OCI-LY3 (cell line): ENCODE measurements around the gene BNC2.

Source experiments
- EZH2phosphoT487 ChIP-seq: fragments of 200-600 bp; shearing (Covaris generic); IDR thresholded peaks from 2 replicates; pipeline ENCODE4 v1.6.1; 2018; ENCODE audit warnings: antibody characterized with exemption, mixed run types, low read depth
- TF ChIP-seq, protein P1 (sequence below): fragments of 200-600, 300-600 bp; sonication (generic); IDR thresholded peaks from 2 replicates; pipeline ENCODE4 v1.5.1; 2014; ENCODE audit warnings: antibody characterized with exemption, low read length, low read depth

GRCh38 chr9:16406526-16407225, 463.8 kb downstream of the BNC2 start:
- TF ChIP-seq, protein P1, sequence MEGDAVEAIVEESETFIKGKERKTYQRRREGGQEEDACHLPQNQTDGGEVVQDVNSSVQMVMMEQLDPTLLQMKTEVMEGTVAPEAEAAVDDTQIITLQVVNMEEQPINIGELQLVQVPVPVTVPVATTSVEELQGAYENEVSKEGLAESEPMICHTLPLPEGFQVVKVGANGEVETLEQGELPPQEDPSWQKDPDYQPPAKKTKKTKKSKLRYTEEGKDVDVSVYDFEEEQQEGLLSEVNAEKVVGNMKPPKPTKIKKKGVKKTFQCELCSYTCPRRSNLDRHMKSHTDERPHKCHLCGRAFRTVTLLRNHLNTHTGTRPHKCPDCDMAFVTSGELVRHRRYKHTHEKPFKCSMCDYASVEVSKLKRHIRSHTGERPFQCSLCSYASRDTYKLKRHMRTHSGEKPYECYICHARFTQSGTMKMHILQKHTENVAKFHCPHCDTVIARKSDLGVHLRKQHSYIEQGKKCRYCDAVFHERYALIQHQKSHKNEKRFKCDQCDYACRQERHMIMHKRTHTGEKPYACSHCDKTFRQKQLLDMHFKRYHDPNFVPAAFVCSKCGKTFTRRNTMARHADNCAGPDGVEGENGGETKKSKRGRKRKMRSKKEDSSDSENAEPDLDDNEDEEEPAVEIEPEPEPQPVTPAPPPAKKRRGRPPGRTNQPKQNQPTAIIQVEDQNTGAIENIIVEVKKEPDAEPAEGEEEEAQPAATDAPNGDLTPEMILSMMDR, result no peak
- TF ChIP-seq EZH2phosphoT487, result no peak
